Liver (tissue), 3 donors: Measurements from ENCODE around the gene SLC7A4.
"Not testable (repeated sequence)": the region's sequence is repeated elsewhere in the genome, so short reads cannot be mapped to it uniquely, and the experiment has no call there.

Experiments
- ATF3 ChIP-seq: IDR thresholded peaks from 2 replicates; pipeline ENCODE4 v1.6.1; 2016; ENCODE audit warnings: antibody characterized with exemption
- CTCF ChIP-seq: fragments of 150-350 bp; IDR thresholded peaks from 2 replicates; pipeline ENCODE4 v1.5.1; 2017; ENCODE audit warnings: improper control_type of control experiment, low read depth, low read length; ENCODE audit not compliant: missing input control
- TAF1 ChIP-seq: conservative IDR thresholded peaks from 2 replicates; pipeline ENCODE4 v1.6.1; 2016; ENCODE audit warnings: antibody characterized with exemption, mild to moderate bottlenecking
- donor health status: healthy.
- donor health status: healthy.

- TF ChIP-seq CTCF, ATF3, TAF1: not testable (repeated sequence)
These were observed 28.0 kb upstream of the SLC7A4 start for GRCh38 chr22:21060363-21060762.
